Suprapubic skin (tissue), 4 donors: ENCODE results near the gene SLC2A4RG. TPM values are rescaled to one million over a fixed set of nuclear protein-coding genes. Genes with fewer than 3 reads are reported as not detected.

Source experiments
- DNase-seq, 2 donors: peaks; one replicate each; pipeline ENCODE4 v3.0.0-alpha.2; 2019; ENCODE audit warnings: low spot score in 2 of 2
- H3K27ac ChIP-seq: fragments of 200-600 bp; sonication (generic); one replicate; pipeline ENCODE4 v1.5.1; 2019
- H3K27me3 ChIP-seq: fragments of 200-600 bp; sonication (generic); one replicate; pipeline ENCODE4 v1.5.1; 2019
- H3K36me3 ChIP-seq: fragments of 200-600 bp; sonication (generic); one replicate; pipeline ENCODE4 v1.5.1; 2019
- H3K4me1 ChIP-seq: fragments of 200-600 bp; sonication (generic); one replicate; pipeline ENCODE4 v1.5.1; 2019
- H3K4me3 ChIP-seq: fragments of 200-600 bp; sonication (generic); one replicate; pipeline ENCODE4 v1.5.1; 2019; ENCODE audit warnings: mild to moderate bottlenecking
- H3K9me3 ChIP-seq: fragments of 200-600 bp; sonication (generic); one replicate; pipeline ENCODE4 v1.5.1; 2019
- EP300 ChIP-seq: sonication (generic); formaldehyde crosslinking; IDR thresholded peaks from one replicate; pipeline ENCODE4 v1.6.1; 2017; ENCODE audit warnings: antibody characterized with exemption
- POLR2A ChIP-seq, 2 donors: fragments of 450-650 bp; IDR thresholded peaks; one replicate each; pipeline ENCODE4 v1.6.1; 2017; ENCODE audit warnings: antibody characterized with exemption in 2 of 2, mild to moderate bottlenecking in 2 of 2, moderate library complexity in 2 of 2
- POLR2AphosphoS5 ChIP-seq, 3 donors: sonication (generic); formaldehyde crosslinking; IDR thresholded peaks; one replicate each; pipeline ENCODE4 v1.6.1; 2017; ENCODE audit warnings: antibody characterized with exemption in 3 of 3
- WGBS: methylation state at CpG from one replicate; pipeline ENCODE4 v1.1.5; 2018; 5-methylcytosine and 5-hydroxymethylcytosine counted together
- total RNA-seq, 4 donors: library from RNA; depleted of rRNA; stranded (reverse); fragments of >200 nt; gene quantifications; one replicate each; pipeline ENCODE4 v1.1.0, GENCODE V29; 2016
- TF ChIP-seq, protein P1 (sequence below), 2 donors: fragments of 200-600 bp in 1 of 2; fragments of 450-650 bp in 1 of 2; sonication (generic) in 1 of 2; IDR thresholded peaks; one replicate each; pipeline ENCODE4 v1.5.1; 2016 to 2019; ENCODE audit warnings: antibody characterized with exemption in 2 of 2, mild to moderate bottlenecking in 1 of 2, moderate library complexity in 1 of 2

SLC2A4RG gene
- total RNA-seq, 4 donors from 2014 or later = 96.9 to 118 (median 107) TPM

DNA sequence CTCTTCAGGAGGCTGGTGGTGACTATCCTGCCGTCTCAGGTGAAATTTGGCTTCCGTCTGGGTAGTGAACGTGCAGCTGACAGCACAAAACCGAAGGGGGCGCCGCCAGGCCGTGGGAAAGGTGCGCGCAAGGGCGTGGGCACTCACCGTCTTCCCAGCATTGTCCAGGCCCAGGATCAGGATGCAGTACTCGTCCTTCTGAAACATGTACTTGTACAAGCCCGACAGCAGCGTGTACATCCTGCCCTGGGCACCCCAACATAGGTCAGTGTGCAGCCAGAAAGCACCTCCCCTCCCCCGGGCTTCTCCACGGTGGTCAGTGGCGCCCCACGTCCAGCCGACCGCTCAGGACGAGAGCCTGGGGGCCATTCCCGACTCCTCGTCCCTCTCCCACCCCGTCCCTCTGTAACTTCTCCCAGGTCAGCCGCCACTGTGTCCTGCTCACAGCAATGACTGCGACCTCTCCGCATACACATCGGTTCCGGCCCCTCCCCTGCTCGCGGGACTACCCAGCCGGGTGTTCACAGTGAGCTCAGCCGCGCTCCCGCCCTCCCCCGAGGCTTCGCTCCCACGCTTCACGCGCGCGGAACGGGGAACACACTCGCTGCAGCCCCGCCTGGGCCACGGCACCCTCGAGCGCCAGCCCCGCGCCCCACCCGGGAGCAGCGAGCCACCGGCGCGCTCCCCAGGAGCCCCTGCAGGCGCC, 32.6 kb upstream of the SLC2A4RG start:
- Histone ChIP-seq H3K36me3 (peaks cover 56% of the 10 kb centered on the region), H3K27ac (peak overlapping the region; percentile 94), H3K4me1 (peaks cover 26% of the 10 kb centered on the region), H3K27me3 (no peaks in the 10 kb centered on the region), H3K9me3 (no peaks in the 10 kb centered on the region), H3K4me3 (peak overlapping the region; percentile 94)
- peak; percentile 80 to 81 for DNase-seq
- TF ChIP-seq, protein P1, sequence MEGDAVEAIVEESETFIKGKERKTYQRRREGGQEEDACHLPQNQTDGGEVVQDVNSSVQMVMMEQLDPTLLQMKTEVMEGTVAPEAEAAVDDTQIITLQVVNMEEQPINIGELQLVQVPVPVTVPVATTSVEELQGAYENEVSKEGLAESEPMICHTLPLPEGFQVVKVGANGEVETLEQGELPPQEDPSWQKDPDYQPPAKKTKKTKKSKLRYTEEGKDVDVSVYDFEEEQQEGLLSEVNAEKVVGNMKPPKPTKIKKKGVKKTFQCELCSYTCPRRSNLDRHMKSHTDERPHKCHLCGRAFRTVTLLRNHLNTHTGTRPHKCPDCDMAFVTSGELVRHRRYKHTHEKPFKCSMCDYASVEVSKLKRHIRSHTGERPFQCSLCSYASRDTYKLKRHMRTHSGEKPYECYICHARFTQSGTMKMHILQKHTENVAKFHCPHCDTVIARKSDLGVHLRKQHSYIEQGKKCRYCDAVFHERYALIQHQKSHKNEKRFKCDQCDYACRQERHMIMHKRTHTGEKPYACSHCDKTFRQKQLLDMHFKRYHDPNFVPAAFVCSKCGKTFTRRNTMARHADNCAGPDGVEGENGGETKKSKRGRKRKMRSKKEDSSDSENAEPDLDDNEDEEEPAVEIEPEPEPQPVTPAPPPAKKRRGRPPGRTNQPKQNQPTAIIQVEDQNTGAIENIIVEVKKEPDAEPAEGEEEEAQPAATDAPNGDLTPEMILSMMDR (IDR thresholded peaks at IDR 0.05) = peak in 1 of 2 donors; percentile 34
- TF ChIP-seq EP300 (no peak), POLR2AphosphoS5 (IDR thresholded peaks at IDR 0.05) (no peak), POLR2A (IDR thresholded peaks at IDR 0.05) (no peak)
- 5% methylated on average over 29 of the region's 56 CpGs for WGBS

DNA sequence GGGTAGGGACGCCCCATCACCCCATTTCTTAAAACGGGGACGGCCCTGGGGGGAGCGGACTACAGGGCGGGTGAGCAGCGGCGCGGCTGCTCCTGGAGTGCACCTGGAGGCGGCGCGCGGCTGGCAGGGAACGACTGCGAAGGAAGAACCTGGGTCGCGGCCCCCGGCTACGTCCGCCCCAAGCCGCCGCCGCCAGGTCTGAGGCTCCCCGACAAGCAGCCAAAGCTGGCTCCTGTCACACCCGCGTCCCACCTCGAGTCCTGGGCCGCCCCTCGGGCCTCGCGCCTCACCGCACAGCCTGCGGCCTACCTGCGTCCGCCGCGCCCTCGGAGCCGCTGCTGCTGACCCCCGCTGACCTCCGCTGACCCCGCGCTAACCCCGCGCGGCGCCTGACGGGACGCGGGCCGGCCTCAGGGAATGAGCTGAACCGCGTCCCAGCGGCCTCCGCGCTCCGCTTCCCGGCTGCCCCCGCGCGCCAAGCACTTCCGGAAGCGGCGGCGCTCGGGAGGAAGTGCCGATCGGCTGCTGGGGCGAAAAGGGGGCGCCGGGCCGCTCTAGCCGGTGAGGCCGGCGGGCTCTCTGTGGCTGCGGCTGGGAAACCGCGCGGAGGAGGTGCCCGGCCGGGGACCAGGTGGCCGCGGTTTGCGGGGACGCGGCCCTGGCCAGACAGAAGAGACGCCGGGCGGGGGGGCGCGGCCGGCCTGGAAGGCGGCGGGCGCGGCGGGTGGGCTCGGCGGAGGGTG, 31.8 kb upstream of the SLC2A4RG start, which contains the start of the genes ARFRP1 and ZGPAT:
ARFRP1 (minus strand) TSS at position 419 of the 743 bp plus-strand sequence. CDS start 885 bp downstream, outside the sequence.
ZGPAT (plus strand) TSS at position 482 of the 743 bp plus-strand sequence. CDS start 542 bp downstream, outside the sequence.
- peaks cover 61% of the 10 kb centered on the region for H3K36me3 ChIP-seq

DNA sequence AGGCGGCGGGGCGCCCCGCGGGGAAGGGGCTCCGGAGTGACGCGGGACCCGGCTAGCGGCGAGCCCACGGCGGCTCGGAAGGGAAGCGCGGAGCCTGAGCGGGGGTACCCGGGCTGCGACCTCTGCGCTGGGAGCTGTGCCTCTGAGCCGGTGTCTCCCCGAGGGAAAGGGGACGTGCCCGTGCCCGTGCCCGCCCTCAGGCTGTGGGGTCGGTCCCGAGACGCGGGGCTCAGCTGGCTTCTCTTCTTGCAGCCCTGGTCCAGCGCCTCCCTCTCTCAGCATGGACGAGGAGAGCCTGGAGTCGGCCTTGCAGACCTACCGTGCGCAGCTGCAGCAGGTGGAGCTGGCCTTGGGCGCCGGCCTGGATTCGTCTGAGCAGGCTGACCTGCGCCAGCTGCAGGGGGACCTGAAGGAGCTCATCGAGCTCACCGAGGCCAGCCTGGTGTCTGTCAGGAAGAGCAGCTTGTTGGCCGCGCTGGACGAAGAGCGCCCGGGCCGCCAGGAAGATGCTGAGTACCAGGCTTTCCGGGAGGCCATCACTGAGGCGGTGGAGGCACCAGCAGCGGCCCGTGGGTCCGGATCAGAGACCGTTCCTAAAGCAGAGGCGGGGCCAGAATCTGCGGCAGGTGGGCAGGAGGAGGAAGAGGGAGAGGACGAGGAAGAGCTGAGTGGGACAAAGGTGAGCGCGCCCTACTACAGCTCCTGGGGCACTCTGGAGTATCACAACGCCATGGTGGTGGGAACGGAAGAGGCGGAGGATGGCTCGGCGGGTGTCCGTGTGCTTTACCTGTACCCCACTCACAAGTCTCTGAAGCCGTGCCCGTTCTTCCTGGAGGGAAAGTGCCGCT, 31.1 kb upstream of the SLC2A4RG start:
- peak; percentile 67 to 79 for DNase-seq
- no peak for TF ChIP-seq EP300
- no peak for TF ChIP-seq POLR2AphosphoS5 (IDR thresholded peaks at IDR 0.05)
- TF ChIP-seq, protein P1 (IDR thresholded peaks at IDR 0.05) = no peak
- no peak for TF ChIP-seq POLR2A (IDR thresholded peaks at IDR 0.05)
- H3K36me3 ChIP-seq = peaks cover 60% of the 10 kb centered on the region
- H3K27me3 ChIP-seq = no peaks in the 10 kb centered on the region
- WGBS = 55% methylated on average over 25 of the region's 67 CpGs
- H3K27ac ChIP-seq = peak overlapping the region; percentile 94
- H3K9me3 ChIP-seq = no peaks in the 10 kb centered on the region
- H3K4me3 ChIP-seq = peak overlapping the region; percentile 94
- H3K4me1 ChIP-seq = peaks cover 26% of the 10 kb centered on the region

More for the DNA sequence above, 31.8 kb upstream of the SLC2A4RG start, which contains the start of the genes ARFRP1 and ZGPAT:
- Histone ChIP-seq H3K9me3 (no peaks in the 10 kb centered on the region), H3K4me1 (peaks cover 26% of the 10 kb centered on the region), H3K27me3 (no peaks in the 10 kb centered on the region), H3K4me3 (peak within 1 kb of the TSS; percentile 94), H3K27ac (peak within 1 kb of the TSS; percentile 94)
- DNase-seq = peak; percentile 89 to 92
- WGBS = no CpG with 5 or more reads among the region's 98 CpGs
- peak in 1 of 2 donors; percentile 32 for TF ChIP-seq POLR2A (IDR thresholded peaks at IDR 0.05)
- TF ChIP-seq, protein P1 (IDR thresholded peaks at IDR 0.05) = no peak
- TF ChIP-seq POLR2AphosphoS5 (IDR thresholded peaks at IDR 0.05) = peak in 2 of 3 donors; percentile 73 to 81

DNA sequence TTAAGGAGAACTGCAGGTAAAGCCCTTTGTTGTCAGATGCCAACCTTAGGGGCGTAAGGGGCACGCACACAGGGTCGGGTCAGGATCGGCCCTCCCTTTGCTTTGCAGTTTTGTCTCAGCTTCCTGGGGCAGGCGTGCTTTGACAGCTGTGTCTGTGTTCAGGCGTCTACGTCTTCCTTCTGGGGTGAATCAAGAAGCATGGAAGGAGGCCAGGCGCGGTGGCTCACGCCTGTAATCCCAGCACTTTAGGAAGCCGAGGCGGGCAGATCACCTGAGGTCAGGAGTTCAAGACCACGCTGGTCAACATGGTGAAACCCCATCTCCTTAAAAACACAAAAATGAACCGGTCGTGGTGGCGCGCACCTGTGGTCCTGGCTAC, 30.4 kb upstream of the SLC2A4RG start:
- TF ChIP-seq EP300 (no peak), POLR2A (IDR thresholded peaks at IDR 0.05) (no peak), POLR2AphosphoS5 (IDR thresholded peaks at IDR 0.05) (no peak)
- TF ChIP-seq, protein P1 (IDR thresholded peaks at IDR 0.05) = no peak
- Histone ChIP-seq H3K27me3 (no peaks in the 10 kb centered on the region), H3K4me1 (peaks cover 26% of the 10 kb centered on the region), H3K27ac (no peak overlapping the region), H3K4me3 (peak overlapping the region; percentile 94), H3K9me3 (no peaks in the 10 kb centered on the region), H3K36me3 (peaks cover 56% of the 10 kb centered on the region)
- WGBS = 94% methylated on average over 17 of the region's 17 CpGs
- peak; percentile 61 to 73 for DNase-seq
